Heart left ventricle (tissue), 16 donors: ENCODE data around the gene LARP4B. TPM values are rescaled to one million over a fixed set of nuclear protein-coding genes. Genes with fewer than 3 reads are reported as not detected.
A peak's percentile ranks its signal among the peaks of the same experiment; 100 is the strongest.

Experiments
- ATAC-seq, 4 donors: fragments of 200-7000 bp; cut with Tn5 transposase; one replicate each; pipeline ENCODE4 v1.9.1; 2020 to 2022; ENCODE audit warnings: moderate library complexity in 4 of 4, mild to moderate bottlenecking in 3 of 4, moderate number of reproducible peaks in 1 of 4
- DNase-seq, 5 donors: peaks; one replicate each; pipeline ENCODE4 v3.0.0-alpha.2; 2020
- H3K27ac ChIP-seq, 12 donors: fragments of 200-600 bp; sonication (generic) in 4 of 12; one replicate each; pipeline versions ENCODE4 v1.5.0 to v1.8.0; 2016 to 2022; ENCODE audit warnings: mild to moderate bottlenecking in 2 of 12
- H3K27me3 ChIP-seq, 9 donors: fragments of 200-600 bp; sonication (generic) in 2 of 9; one replicate each; pipeline versions ENCODE4 v1.5.1 to v1.8.0; 2016 to 2022; ENCODE audit warnings: mild to moderate bottlenecking in 3 of 9
- H3K36me3 ChIP-seq, 9 donors: fragments of 200-600 bp; sonication (generic) in 2 of 9; one replicate each; pipeline versions ENCODE4 v1.5.0 to v1.8.0; 2018 to 2022; ENCODE audit warnings: mild to moderate bottlenecking in 2 of 9
- H3K4me1 ChIP-seq, 12 donors: fragments of 200-600 bp; sonication (generic) in 4 of 12; one replicate each; pipeline versions ENCODE4 v1.5.0 to v1.8.0; 2016 to 2022; ENCODE audit warnings: mild to moderate bottlenecking in 3 of 12
- H3K4me3 ChIP-seq, 12 donors: fragments of 200-600 bp; sonication (generic) in 4 of 12; one replicate each; pipeline versions ENCODE4 v1.5.0 to v1.8.0; 2017 to 2022; ENCODE audit warnings: mild to moderate bottlenecking in 9 of 12, moderate library complexity in 4 of 12
- H3K9me3 ChIP-seq, 12 donors: fragments of 200-600 bp; sonication (generic) in 4 of 12; one replicate each; pipeline versions ENCODE4 v1.5.0 to v1.8.0; 2016 to 2022; ENCODE audit warnings: mild to moderate bottlenecking in 1 of 12
- CTCF ChIP-seq, 12 donors: fragments of 200-600 bp; sonication (generic) in 4 of 12; IDR thresholded peaks; one replicate each; pipeline versions ENCODE4 v1.5.0 to v1.8.0; 2018 to 2022; ENCODE audit warnings: antibody characterized with exemption in 12 of 12, mild to moderate bottlenecking in 5 of 12
- POLR2A ChIP-seq, 2 donors: fragments of 450-650 bp; IDR thresholded peaks; one replicate each; pipeline ENCODE4 v1.6.1; 2017; ENCODE audit warnings: antibody characterized with exemption in 2 of 2, mild to moderate bottlenecking in 2 of 2, moderate library complexity in 2 of 2
- WGBS, 4 donors: extraction: QIAGEN DNeasy Blood & Tissue Kit in 2 of 4; methylation state at CpG; one replicate each; pipeline versions ENCODE4 v1.1.5 to v1.1.7; 2013 to 2018; 5-methylcytosine and 5-hydroxymethylcytosine counted together
- intact Hi-C, 10 donors: fragments of 100-400 bp; cut with DNase I; formaldehyde crosslinking; loops; one replicate each; pipeline versions ENCODE4 v1.11.1 to v1.14.2; 2022
- polyA plus RNA-seq, 2 donors: library from polyadenylated mRNA; stranded (reverse); fragments of 200-250 nt; gene quantifications; one replicate each; pipeline ENCODE4 v1.2.3, GENCODE V29; 2013
- total RNA-seq, 9 donors: library from RNA; depleted of rRNA in 2 of 9; stranded (reverse); fragments of >200 nt in 2 of 9; fragmentation: NEBNext Ultra II Directional in 3 of 9; extraction: Animal tissue kit (Norgen Biotek cat#: 25700) in 3 of 9; gene quantifications; one replicate each; pipeline versions ENCODE4 v1.1.0 to v1.2.4, GENCODE V29; 2016 to 2023
- donor health status: ischemic (EF 13 %, LVEDD 7.1; RV severe dilation, severe dysfunction).
- donor health status: healthy with polysubstance abuse.
- donor health status: DM: no; HTN: yes; CAD: no.
- donor health status: DM: no; HTN: no; CAD: no.
- donor health status: ischemic (EF 25% LVEDD 6.9; RV normal size, moderate dysfunction).
- donor health status: ischemic (EF 25% LVEDD 5.7; RV mildly dilated, moderate dysfunction).
- donor health status: healthy.
- donor health status: DM: yes; HTN: yes; CAD: no.
- donor health status: ischemic (EF 35%, LVEDD 5.7; RV mildly dilated, moderate dysfunction).
- donor health status: nonischemic (EF 11% LVEDD 7.7; RV severe dilation, severe dysfunction).
- donor health status: DM: yes; HTN: yes; CAD: no.
- donor health status: PGD.
- donor health status: ischemic (EF 29% LVEDD 5.4; RV normal size, mild dysfunction).
- donor health status: nonischemic (EF 23%, LVEDD 6.1; RV moderate dilation, normal function).

The LARP4B gene
- total and polyA plus RNA-seq, 11 donors, result 20.1 to 81.1 (median 63.0) TPM

GRCh38 chr10:905503-905902 lies 26.0 kb downstream of the LARP4B start:
- Histone ChIP-seq H3K4me3 (no peak overlapping the region), H3K9me3 (no peaks in the 10 kb centered on the region), H3K27me3 (no peaks in the 10 kb centered on the region), H3K27ac (no peak overlapping the region), H3K4me1 (peaks cover 0 to 33% (median 8%) of the 10 kb centered on the region in 12 donors), H3K36me3 (peaks cover 0 to 28% (median 7%) of the 10 kb centered on the region in 9 donors)
- ATAC-seq (peak in 1 of 4 donors; percentile 32), DNase-seq (no peak)
- intact Hi-C loops, result no loop called here
- TF ChIP-seq POLR2A (IDR thresholded peaks at IDR 0.05) (no peak), CTCF (IDR thresholded peaks at IDR 0.05) (no peak)
- WGBS, 4 donors, result 43 to 67% (median 54%) methylated on average over 3 of the region's 3 CpGs

GRCh38 chr10:904403-904802 lies 27.1 kb downstream of the LARP4B start:
- Histone ChIP-seq H3K36me3 (peaks cover 0 to 26% (median 7%) of the 10 kb centered on the region in 9 donors), H3K4me3 (no peak overlapping the region), H3K9me3 (no peaks in the 10 kb centered on the region), H3K27ac (no peak overlapping the region), H3K4me1 (peaks cover 0 to 26% (median 2%) of the 10 kb centered on the region in 12 donors), H3K27me3 (no peaks in the 10 kb centered on the region)
- 95 to 97% (median 96%) methylated on average over 5 of the region's 5 CpGs for WGBS, 4 donors
- ATAC-seq (no peak), DNase-seq (no peak)
- no peak for TF ChIP-seq POLR2A (IDR thresholded peaks at IDR 0.05)
- no peak for TF ChIP-seq CTCF (IDR thresholded peaks at IDR 0.05)
- intact Hi-C loops, result no loop called here

GRCh38 chr10:898141-898540 lies 33.4 kb downstream of the LARP4B start:
- intact Hi-C loops, result no loop called here
- Histone ChIP-seq H3K4me3 (no peak overlapping the region), H3K36me3 (peaks cover 0 to 6% (median 0%) of the 10 kb centered on the region in 9 donors), H3K27me3 (no peaks in the 10 kb centered on the region), H3K4me1 (peaks cover 0 to 27% (median 11%) of the 10 kb centered on the region in 12 donors), H3K27ac (no peak overlapping the region), H3K9me3 (no peaks in the 10 kb centered on the region)
- ATAC-seq (no peak), DNase-seq (no peak)
- WGBS, 4 donors, result 85 to 93% (median 88%) methylated on average over 2 of the region's 2 CpGs
- TF ChIP-seq POLR2A (IDR thresholded peaks at IDR 0.05), result no peak
- no peak for TF ChIP-seq CTCF (IDR thresholded peaks at IDR 0.05)

GRCh38 chr10:896982-897381 lies 34.5 kb downstream of the LARP4B start:
- H3K4me3 ChIP-seq, result no peak overlapping the region
- DNase-seq, result no peak
- 96 to 98% (median 97%) methylated on average over 2 of the region's 2 CpGs for WGBS, 4 donors
- intact Hi-C loops, result no loop called here
- no peak for ATAC-seq
- H3K27me3 ChIP-seq, result no peaks in the 10 kb centered on the region
- TF ChIP-seq CTCF (IDR thresholded peaks at IDR 0.05) (no peak), POLR2A (IDR thresholded peaks at IDR 0.05) (no peak)
- no peaks in the 10 kb centered on the region for H3K36me3 ChIP-seq
- H3K4me1 ChIP-seq, result peaks cover 0 to 25% (median 11%) of the 10 kb centered on the region in 12 donors
- H3K27ac ChIP-seq, result no peak overlapping the region
- H3K9me3 ChIP-seq, result no peaks in the 10 kb centered on the region
